Prostate gland (tissue), 2 donors: Measurements from ENCODE around the gene TBX21. TPM values are rescaled to one million over a fixed set of nuclear protein-coding genes. Genes with fewer than 3 reads are reported as not detected.

Experiments used
- DNase-seq: peaks from one replicate; pipeline ENCODE4 v3.0.0-alpha.2; 2019; ENCODE audit warnings: low spot score
- H3K27ac ChIP-seq, 2 donors: fragments of 200-600 bp; sonication (generic); 2 replicates each; pipeline ENCODE4 v1.5.1; 2017 to 2019
- H3K27me3 ChIP-seq: fragments of 200-600 bp; sonication (generic); replicated peaks from 2 replicates; pipeline ENCODE4 v1.5.1; 2019; ENCODE audit not compliant: insufficient read depth
- H3K36me3 ChIP-seq, 2 donors: fragments of 200-600 bp; sonication (generic); 1 replicate in 1 of 2; 2 replicates in 1 of 2; pipeline versions ENCODE4 v1.5.1 to v1.8.1; 2017 to 2019
- H3K4me1 ChIP-seq: fragments of 200-600 bp; sonication (generic); replicated peaks from 2 replicates; pipeline ENCODE4 v1.5.1; 2019
- H3K4me3 ChIP-seq, 2 donors: fragments of 200-600 bp; sonication (generic); 2 replicates each; pipeline ENCODE4 v1.5.1; 2017 to 2019
- H3K9me3 ChIP-seq: fragments of 200-600 bp; sonication (generic); 2 replicates; pipeline ENCODE4 v1.5.1; 2017
- CTCF ChIP-seq, 4 experiments: fragments of 200-600 bp in 2 of 4; fragments of 450-650 bp in 2 of 4; sonication (generic) in 2 of 4; IDR thresholded peaks; 1 replicate in 3 of 4; 2 replicates in 1 of 4; pipeline ENCODE4 v1.5.1; 2016 to 2019; ENCODE audit warnings: antibody characterized with exemption in 4 of 4, mild to moderate bottlenecking in 2 of 4, moderate library complexity in 2 of 4
- POLR2A ChIP-seq: fragments of 450-650 bp; IDR thresholded peaks from one replicate; pipeline ENCODE4 v1.6.1; 2016; ENCODE audit warnings: antibody characterized with exemption, mild to moderate bottlenecking
- POLR2AphosphoS5 ChIP-seq: sonication (generic); formaldehyde crosslinking; IDR thresholded peaks from one replicate; pipeline ENCODE4 v1.6.1; 2017; ENCODE audit warnings: antibody characterized with exemption
- WGBS: methylation state at CpG from one replicate; pipeline ENCODE4 v1.1.5; 2018; 5-methylcytosine and 5-hydroxymethylcytosine counted together
- intact Hi-C: fragments of 100-400 bp; cut with DNase I; formaldehyde crosslinking; loops from one replicate; pipeline ENCODE4 v1.14.2; 2022
- total RNA-seq, 2 donors: library from RNA; depleted of rRNA; stranded (reverse); fragments of >200 nt; gene quantifications; one replicate each; pipeline ENCODE4 v1.1.0, GENCODE V29; 2016

TBX21 gene
- total RNA-seq, 2 donors from 2014 or later, result 0.27 to 0.45 TPM

- intact Hi-C loops, result no loop called here
- H3K27me3 ChIP-seq, result peaks cover 5% of the 10 kb centered on the region
These were observed 18.2 kb upstream of the TBX21 start for GRCh38 chr17:47714773-47715396.

GRCh38 chr17:47715669-47716325 lies 17.2 kb upstream of the TBX21 start:
- WGBS, result 80% methylated on average over 9 of the region's 10 CpGs
- no peaks in the 10 kb centered on the region for H3K4me1 ChIP-seq
- TF ChIP-seq CTCF (IDR thresholded peaks at IDR 0.05) (no peak), POLR2A (no peak), POLR2AphosphoS5 (no peak)
- H3K27me3 ChIP-seq, result peaks cover 5% of the 10 kb centered on the region
- H3K4me3 ChIP-seq, result no peak overlapping the region
- no peaks in the 10 kb centered on the region for H3K9me3 ChIP-seq
- intact Hi-C loops, result no loop called here
- no peak overlapping the region for H3K27ac ChIP-seq
- no peak for DNase-seq
- H3K36me3 ChIP-seq, result peaks cover 0 to 3% of the 10 kb centered on the region in 2 donors

More at GRCh38 chr17:47714773-47715396, 18.2 kb upstream of the TBX21 start:
- WGBS, result 81% methylated on average over 6 of the region's 6 CpGs
- no peak overlapping the region for H3K27ac ChIP-seq
- no peak for DNase-seq
- no peak overlapping the region for H3K4me3 ChIP-seq
- no peaks in the 10 kb centered on the region for H3K4me1 ChIP-seq
- peaks cover 0 to 9% of the 10 kb centered on the region in 2 donors for H3K36me3 ChIP-seq
- TF ChIP-seq POLR2A (no peak), POLR2AphosphoS5 (no peak), CTCF (IDR thresholded peaks at IDR 0.05) (no peak)
- H3K9me3 ChIP-seq, result no peaks in the 10 kb centered on the region

GRCh38 chr17:47716375-47716774 lies 16.7 kb upstream of the TBX21 start:
- intact Hi-C loops, result no loop called here
- TF ChIP-seq POLR2AphosphoS5 (no peak), POLR2A (no peak), CTCF (IDR thresholded peaks at IDR 0.05) (no peak)
- no peaks in the 10 kb centered on the region for H3K9me3 ChIP-seq
- 76% methylated on average over 3 of the region's 3 CpGs for WGBS
- no peak overlapping the region for H3K27ac ChIP-seq
- no peak overlapping the region for H3K4me3 ChIP-seq
- H3K27me3 ChIP-seq, result peaks cover 5% of the 10 kb centered on the region
- DNase-seq, result no peak
- H3K36me3 ChIP-seq, result no peaks in the 10 kb centered on the region
- H3K4me1 ChIP-seq, result no peaks in the 10 kb centered on the region

GRCh38 chr17:47717261-47717697 lies 15.8 kb upstream of the TBX21 start:
- H3K27me3 ChIP-seq, result peaks cover 5% of the 10 kb centered on the region
- H3K36me3 ChIP-seq, result no peaks in the 10 kb centered on the region
- TF ChIP-seq POLR2A, result no peak
- TF ChIP-seq CTCF (IDR thresholded peaks at IDR 0.05), result no peak
- no peak for TF ChIP-seq POLR2AphosphoS5
- H3K4me3 ChIP-seq, result no peak overlapping the region
- DNase-seq, result no peak
- 54% methylated on average over 2 of the region's 2 CpGs for WGBS
- intact Hi-C loops, result no loop called here
- no peak overlapping the region for H3K27ac ChIP-seq
- H3K4me1 ChIP-seq, result no peaks in the 10 kb centered on the region
- H3K9me3 ChIP-seq, result no peaks in the 10 kb centered on the region
